Lung microvascular endothelial cell (primary cell): ENCODE results near the gene SPEF1. TPM values are rescaled to one million over a fixed set of nuclear protein-coding genes. Genes with fewer than 3 reads are reported as not detected.

Source experiments
- DNase-seq, 2 donors: peaks; one replicate each; pipeline versions ENCODE4 v3.0.0 to v3.0.0-alpha.2; 2010; ENCODE audit warnings: low read depth in 2 of 2
- total RNA-seq: library from RNA; depleted of rRNA; stranded (reverse); fragments of >200 nt; gene quantifications from 2 replicates; pipeline ENCODE4 v1.2.1, GENCODE V29; 2014

The SPEF1 gene
- total RNA-seq, 1 donor from 2014 or later = under 0.01 TPM

- peak; percentile 36 to 41 for DNase-seq
These were observed 48.7 kb downstream of the SPEF1 start, which contains the start of gene HSPA12B for GRCh38 chr20:3732327-3733118. HSPA12B (plus strand) TSS chr20:3732685; CDS start chr20:3738675, 5,990 bp downstream.

DNA sequence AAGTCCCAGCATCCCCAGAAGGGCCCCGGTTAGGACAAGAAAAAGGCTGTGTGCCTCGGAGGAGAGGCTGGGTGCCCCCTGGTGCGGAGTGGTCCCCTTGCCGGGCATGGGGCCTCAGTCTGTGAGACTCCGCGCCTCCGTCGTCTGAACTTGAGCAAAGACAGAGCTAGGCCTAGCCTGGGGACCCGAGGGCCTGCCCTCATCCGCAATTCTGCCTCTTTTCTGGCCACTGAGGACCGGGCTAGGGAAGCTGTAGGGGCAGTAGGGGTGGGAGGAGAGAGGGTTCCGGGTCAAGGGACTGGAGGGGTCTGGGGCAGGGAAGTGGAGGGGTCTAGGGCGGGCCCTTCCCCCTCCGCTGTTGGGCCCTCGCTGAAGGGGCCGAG lies 49.3 kb downstream of the SPEF1 start:
- no peak for DNase-seq

DNA sequence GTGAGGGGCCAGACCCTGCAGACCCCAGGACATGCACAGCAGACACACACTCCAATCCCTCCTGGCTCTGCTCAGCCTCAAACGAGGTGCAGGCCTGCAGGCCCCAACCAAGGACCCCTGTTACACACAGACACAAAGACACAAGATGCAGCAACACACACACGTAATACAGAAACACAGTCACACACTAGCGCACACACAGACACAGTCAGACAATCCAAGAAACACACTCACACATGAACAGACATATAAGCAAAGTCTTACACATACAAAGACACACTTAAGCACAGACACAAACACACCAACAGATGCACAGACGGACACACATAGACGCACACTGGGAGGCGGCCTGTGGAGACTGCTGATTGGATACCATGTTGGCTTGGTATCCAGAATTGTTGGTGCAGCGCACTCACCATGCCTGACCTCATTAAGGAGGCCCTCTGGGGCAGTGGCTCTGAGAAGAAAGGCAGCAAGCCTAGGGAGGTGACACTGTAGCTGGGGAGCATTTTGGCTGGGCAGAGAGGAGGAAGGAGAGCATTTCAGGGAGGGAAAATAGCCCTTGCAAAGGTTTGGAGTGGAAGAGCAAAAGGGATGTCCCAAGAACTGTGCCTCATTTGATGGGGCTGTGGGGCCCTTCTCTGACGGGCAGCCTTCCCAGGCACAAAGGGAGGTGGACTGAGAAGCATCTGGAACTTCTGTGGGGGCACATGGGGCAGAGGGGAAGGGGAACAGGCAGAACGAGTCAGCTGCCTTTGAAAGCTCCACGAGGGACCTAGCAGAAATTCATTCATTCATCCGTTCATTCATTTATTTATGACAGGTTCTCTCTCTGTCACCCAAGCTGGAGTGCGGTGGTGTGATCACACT lies 50.2 kb downstream of the SPEF1 start:
- no peak for DNase-seq

DNA sequence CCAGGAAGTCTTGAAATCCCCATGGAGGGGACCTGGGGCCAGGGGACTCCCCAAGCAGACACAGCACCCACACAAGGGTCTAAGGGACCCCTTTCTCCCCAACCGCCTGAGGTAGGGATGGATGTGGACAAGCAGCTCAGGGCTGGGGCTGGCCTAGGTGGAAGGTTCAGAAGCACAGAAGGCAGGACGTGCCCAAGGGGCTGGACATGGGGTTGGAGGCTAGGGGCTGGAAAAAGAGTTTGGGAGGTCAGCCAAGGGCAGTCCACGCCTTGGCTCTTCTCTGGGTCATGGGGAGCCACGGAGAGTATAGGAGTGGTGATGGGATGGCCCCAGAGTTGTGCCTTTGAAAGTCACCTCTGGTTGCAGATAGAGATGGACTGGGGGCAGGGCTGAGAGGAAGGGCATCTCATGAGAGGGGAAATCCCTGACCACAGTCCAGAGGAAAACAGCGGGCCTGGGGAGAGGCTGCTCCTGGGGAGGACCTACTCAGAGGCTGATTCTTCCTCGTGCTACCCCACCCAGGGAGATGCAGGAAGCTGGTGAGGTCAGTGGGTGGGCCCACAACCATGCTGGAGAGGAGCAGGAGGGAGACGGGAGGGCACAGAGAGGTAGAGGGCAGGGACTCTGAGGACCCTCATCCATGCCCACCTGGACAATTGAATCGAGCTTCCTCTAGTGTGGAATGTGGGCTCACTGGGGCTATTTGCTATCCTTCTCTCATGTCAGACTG lies 51.3 kb downstream of the SPEF1 start:
- peak in 1 of 2 donors; percentile 25 for DNase-seq

DNA sequence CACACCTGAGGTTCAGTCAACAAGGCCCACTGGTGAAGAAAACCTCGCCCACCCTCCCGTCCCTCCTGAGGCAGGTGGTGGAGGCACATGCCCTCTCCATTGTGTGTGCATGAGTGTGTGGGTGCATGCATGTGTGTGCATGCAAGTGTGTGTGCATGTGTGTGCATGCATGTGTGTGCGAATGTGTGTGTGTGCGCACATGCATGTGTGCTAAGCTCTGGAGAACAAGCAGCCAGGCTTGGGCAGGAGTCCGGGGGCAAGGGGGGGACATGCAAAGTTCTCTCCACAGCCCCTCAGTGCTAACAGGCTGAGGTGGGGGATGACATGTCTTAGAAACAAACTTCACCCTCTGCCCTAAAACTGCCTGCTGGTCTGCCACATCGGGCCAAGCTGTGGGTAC lies 51.9 kb downstream of the SPEF1 start:
- DNase-seq = no peak

- no peak for DNase-seq
These were observed 52.4 kb downstream of the SPEF1 start for GRCh38 chr20:3728876-3729275.

- DNase-seq = no peak
These were observed 52.9 kb downstream of the SPEF1 start for GRCh38 chr20:3728354-3728753.

Other genes with a start within 250 kb of the SPEF1 start
- gene GFRA4, start 118.0 kb downstream of the SPEF1 start, total RNA-seq = not detected in 2 replicates
- gene ADAM33, start 99.4 kb downstream of the SPEF1 start, total RNA-seq = under 0.01 TPM in 1 of 2 replicates, not detected in the other
- not detected in 2 replicates for gene SIGLEC1, start 68.8 kb downstream of the SPEF1 start, total RNA-seq
- 8.7 and 9.9 TPM in 2 replicates for gene HSPA12B, start 48.8 kb downstream of the SPEF1 start, total RNA-seq
- gene ADISSP, start 13.7 kb downstream of the SPEF1 start, total RNA-seq = 10.3 and 19.2 TPM in 2 replicates
- 51.2 and 76.8 TPM in 2 replicates for gene CENPB, start 5.3 kb upstream of the SPEF1 start, total RNA-seq
- gene CDC25B, start 14.9 kb upstream of the SPEF1 start, total RNA-seq = 18.3 and 21.4 TPM in 2 replicates
- 10.7 and 15.7 TPM in 2 replicates for gene AP5S1, start 39.1 kb upstream of the SPEF1 start, total RNA-seq
- 12.4 and 15.9 TPM in 2 replicates for gene MAVS, start 65.4 kb upstream of the SPEF1 start, total RNA-seq
- 27.9 and 31.0 TPM in 2 replicates for gene PANK2, start 107.9 kb upstream of the SPEF1 start, total RNA-seq
- gene RNF24, start 234.1 kb upstream of the SPEF1 start, total RNA-seq = 2.4 and 3.6 TPM in 2 replicates